ENCODE measurements around the gene SFT2D3.

Gene SFT2D3

GRCh38 chr2:127683757-127684156 is 17.5 kb upstream of the SFT2D3 start:
- DNase-seq = no peak

GRCh38 chr2:127685410-127686080 is 15.8 kb upstream of the SFT2D3 start:
- no peak for DNase-seq

- no peak for DNase-seq
These were observed 12.9 kb upstream of the SFT2D3 start for GRCh38 chr2:127688405-127688804.

- DNase-seq = no peak
These were observed 10.6 kb upstream of the SFT2D3 start for GRCh38 chr2:127690696-127691095.

DNA sequence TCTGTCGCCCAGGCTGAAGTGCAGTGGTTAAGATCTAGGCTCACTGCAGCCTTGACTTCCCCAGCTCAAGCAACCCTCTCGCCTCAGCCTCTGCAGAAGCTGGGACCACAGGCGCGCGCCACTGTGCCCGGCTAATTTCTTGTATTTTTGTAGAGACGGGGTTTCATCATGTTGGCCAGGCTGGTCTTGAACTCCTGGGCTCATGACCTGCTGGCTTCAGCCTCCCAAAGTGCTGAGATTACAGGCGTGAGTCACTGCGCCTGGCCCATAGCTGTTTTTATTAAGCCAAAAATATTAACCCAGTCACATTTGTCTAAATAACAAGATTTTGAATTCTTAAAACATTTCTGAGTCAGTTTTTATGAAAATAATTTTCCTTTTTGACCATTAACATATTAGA is 6.3 kb upstream of the SFT2D3 start:
- no peak for DNase-seq

GRCh38 chr2:127695491-127696472 is 5.5 kb upstream of the SFT2D3 start:
- no peak for DNase-seq

DNA sequence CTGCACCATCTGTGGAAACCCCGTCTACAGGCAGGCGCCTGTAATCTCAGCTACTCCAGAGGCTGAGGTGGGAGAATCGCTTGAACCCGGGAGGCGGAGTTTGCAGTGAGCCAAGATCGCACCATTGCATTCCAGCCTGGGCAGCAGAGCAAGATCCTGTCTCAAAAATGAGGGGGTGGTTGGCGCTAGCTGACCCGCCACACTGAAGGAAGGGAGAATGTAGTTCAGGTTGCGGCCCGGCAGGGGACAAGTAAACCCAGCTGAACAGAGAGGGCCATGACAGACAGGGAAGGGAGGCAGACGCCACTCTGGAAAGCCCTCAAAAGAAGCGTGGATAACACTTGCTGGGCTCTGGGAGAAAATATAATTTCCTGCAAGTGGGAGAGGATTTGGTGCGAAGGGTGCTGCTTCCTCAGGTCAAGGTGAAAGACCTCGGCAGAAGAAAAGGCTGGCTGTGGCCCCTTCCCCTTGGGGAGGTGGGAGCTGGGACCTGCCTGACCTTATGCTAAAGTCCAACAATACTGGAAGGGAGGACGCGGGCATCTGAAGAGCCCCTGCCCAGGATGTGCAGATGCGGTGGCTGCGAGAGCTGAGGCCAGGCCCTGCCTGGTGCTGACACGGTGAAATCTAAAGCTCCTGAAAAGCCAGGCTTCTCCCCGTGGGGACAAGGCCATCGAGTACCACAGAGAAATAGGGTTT is 3.7 kb upstream of the SFT2D3 start:
- DNase-seq = no peak

GRCh38 chr2:127698553-127699355 is 2.5 kb upstream of the SFT2D3 start:
- no peak for DNase-seq

DNA sequence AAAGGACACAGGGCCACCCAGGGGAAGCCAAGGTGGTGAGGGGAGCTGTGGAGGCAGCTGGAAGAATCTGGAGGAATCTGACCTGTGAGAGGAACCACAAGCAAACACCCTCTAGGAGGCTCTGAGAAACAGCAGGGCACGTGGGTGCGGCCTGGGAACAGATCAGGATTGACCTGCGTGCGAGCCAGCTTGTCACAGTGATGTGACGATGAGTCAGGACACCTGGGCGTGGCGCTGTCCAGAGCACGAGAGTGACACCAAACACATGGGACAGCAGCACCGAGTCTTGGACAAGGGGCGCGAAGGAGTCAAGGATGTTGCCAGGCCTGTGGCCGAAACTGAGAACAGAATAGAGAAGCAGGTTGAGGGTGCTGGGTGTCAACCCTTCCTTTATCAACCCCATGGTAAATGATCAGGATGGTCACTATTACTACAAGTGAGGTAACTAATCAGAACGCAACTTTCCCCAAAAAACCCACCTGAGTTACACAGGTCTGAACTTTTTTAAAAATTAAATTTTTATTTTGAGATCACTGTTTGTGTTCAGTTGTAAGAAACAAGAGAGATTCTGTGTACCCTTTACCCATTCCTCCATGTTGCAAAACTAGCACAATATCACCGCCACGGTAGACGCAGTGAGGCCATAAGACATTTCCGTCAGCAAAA is 637 bp upstream of the SFT2D3 start:
- no peak for DNase-seq

DNA sequence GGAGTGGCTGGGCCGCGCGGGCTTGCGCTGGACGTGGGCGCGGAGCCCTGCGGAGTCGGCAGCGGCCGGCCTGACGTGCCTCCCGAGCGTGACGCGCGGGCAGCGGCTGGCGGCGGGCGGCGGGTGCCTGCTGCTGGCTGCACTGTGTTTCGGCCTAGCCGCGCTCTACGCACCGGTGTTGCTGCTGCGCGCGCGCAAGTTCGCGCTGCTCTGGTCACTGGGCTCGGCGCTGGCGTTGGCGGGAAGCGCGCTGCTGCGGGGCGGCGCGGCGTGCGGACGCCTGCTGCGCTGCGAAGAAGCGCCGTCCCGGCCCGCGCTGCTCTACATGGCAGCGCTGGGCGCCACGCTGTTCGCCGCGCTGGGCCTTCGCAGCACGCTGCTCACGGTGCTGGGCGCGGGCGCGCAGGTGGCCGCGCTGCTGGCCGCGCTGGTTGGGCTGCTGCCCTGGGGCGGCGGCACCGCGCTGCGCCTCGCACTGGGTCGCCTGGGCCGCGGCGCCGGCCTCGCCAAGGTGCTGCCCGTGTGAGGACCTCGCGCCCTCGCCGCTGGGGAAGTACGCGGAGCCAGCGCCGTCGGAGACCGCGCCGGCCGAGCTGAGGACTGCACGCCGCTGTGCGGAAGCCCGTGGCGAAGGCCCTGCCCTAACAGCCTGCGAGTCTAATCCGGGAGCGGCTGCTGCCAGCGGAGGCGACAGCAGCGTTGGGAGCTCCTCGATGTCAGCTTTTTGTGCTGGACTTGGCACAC is 526 bp downstream of the SFT2D3 start:
- peak; percentile 39 for DNase-seq

DNA sequence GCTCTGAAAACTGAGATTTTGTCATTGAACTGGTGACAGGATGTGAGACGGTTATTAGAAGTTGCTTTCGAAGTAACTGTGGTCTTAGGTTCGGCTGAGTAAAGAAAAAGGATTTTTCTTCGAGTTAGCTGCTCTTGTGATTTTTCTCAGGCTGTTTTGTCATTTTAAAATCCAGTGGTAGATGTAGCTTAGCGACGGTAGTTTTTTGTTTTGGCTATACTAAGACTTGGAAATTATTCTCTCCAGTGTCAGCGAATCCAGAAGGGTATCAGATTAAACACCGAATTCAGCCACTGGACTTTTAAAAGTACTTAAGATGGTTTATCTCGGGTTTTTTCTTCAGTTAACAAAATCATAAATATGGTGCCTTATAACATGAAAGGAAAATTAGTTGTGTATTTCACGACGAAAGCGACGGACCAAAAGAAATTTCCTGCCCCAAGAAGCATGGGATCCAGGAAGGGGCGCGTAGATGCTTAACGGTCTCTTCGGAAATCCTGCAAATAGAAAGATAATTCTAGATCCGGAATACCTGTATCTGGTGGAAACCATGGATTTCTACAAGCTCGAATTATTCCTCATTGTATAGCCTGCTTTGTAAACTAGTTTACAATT is 1.2 kb downstream of the SFT2D3 start:
- DNase-seq = no peak

DNA sequence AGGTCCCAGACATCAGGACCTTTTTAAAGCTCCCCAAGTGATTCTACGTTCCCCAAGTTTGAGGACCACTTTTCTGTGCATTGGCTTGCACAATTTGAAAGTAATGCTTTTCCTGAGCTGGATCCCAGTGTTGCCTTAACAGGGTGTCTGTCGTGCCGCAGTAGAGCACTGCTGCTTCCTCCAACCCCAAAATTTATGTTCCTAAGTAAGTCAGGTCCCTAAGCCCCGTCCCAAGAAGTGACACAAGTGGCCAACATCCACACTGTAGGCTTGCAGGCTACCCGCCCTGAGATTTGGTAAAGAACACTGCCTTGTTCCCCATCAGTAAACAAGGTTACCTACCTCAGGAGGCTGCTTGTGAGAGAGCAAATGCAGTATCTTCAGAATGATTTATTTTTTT is 2.0 kb downstream of the SFT2D3 start:
- DNase-seq = no peak

DNA sequence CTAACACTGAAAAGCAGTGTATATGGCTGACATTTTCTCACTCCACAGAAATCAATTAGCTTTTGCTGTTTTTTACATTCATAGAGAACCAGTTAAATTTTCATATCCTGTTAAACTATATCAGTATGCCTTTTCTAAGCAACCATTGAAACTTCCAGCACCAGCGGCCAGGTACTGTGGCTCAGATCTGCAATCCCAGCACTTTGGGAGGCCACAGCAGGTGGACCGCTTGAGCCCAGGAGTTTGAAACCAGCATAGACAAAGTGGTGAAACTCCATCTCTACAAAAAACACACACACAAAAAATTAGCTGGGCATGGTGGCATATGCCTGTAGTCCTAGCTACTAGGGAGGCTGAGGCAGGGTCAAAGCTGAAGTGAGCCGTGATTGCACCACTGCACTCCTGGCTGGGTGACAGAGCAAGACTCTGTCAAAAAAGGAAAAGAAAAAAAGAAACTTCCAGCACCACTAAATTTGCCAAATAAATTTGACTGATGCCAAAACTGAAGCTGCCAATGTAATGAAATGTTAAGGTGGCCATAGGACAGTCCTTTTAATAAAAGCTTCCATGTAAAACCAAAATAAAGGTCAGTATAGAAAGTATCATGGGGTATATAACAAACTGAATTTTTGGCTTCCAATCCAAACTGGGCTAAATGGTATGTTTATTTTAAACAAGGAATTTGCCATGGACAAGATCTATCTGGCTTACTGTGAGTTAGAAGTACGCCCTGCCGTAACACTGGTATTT is 3.5 kb downstream of the SFT2D3 start:
- no peak for DNase-seq

GRCh38 chr2:127705391-127706065 is 4.2 kb downstream of the SFT2D3 start:
- DNase-seq = no peak

- no peak for DNase-seq
These were observed 5.1 kb downstream of the SFT2D3 start for GRCh38 chr2:127706215-127706990.

- no peak for DNase-seq
These were observed 6.8 kb downstream of the SFT2D3 start for GRCh38 chr2:127707890-127708648.

DNA sequence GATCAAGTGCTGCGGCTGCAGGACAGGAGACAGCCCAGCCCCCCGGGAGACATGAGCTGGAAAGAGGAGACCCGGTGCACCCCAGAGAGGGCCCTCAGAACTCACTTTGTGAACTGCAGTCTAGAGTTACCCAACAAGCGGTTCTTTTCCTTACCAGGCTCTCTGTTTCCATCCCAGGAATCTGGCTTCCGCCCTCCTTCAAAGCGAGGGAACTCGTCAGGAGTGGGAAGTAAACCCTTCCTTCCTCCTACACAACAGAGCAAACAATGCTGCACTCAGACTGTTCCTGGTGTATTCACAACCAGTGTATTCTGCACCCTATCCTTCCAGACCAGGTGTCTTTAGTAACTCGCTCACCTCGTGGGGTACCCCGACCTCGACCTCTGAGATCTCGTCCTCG is 8.0 kb downstream of the SFT2D3 start:
- no peak for DNase-seq

DNA sequence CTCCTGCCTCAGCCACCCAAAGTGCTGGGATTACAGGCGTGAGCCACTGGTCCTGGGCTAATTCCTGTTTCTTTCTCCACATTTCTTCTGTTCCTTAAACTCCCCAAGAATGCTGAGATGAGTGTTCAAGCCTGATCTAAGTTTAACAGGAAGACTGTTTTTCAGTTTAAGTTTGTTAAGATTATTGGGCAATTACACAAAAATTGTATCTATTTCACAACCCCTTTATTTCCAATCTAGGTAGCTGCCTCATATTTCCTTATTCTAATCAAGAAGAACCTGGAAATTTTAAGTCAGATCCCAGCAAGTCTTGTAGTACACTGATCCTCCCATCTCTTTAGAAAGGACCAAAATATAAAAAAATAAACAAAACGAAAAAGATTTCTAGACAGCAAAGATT is 11.7 kb downstream of the SFT2D3 start:
- DNase-seq = no peak
